Coronary artery (tissue), 2 donors: ENCODE results near the gene EMX1.

Experiments
- DNase-seq: peaks from one replicate; pipeline ENCODE4 v3.0.0-alpha.2; 2017; ENCODE audit warnings: low spot score
- H3K27ac ChIP-seq, 2 donors: fragments of 200-600 bp; sonication (generic); one replicate each; pipeline ENCODE4 v1.5.1; 2016 to 2019
- H3K4me3 ChIP-seq: fragments of 200-600 bp; sonication (generic); 2 replicates; pipeline ENCODE4 v1.5.1; 2016; ENCODE audit warnings: mild to moderate bottlenecking, moderate library complexity
- TF ChIP-seq, protein P1 (sequence below): fragments of 200-600 bp; sonication (generic); IDR thresholded peaks from one replicate; pipeline ENCODE4 v1.5.1; 2019; ENCODE audit warnings: antibody characterized with exemption

EMX1 gene

GRCh38 chr2:72965016-72965415 is 47.7 kb downstream of the EMX1 start:
- DNase-seq: no peak
- TF ChIP-seq, protein P1, sequence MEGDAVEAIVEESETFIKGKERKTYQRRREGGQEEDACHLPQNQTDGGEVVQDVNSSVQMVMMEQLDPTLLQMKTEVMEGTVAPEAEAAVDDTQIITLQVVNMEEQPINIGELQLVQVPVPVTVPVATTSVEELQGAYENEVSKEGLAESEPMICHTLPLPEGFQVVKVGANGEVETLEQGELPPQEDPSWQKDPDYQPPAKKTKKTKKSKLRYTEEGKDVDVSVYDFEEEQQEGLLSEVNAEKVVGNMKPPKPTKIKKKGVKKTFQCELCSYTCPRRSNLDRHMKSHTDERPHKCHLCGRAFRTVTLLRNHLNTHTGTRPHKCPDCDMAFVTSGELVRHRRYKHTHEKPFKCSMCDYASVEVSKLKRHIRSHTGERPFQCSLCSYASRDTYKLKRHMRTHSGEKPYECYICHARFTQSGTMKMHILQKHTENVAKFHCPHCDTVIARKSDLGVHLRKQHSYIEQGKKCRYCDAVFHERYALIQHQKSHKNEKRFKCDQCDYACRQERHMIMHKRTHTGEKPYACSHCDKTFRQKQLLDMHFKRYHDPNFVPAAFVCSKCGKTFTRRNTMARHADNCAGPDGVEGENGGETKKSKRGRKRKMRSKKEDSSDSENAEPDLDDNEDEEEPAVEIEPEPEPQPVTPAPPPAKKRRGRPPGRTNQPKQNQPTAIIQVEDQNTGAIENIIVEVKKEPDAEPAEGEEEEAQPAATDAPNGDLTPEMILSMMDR: no peak
- no peak overlapping the region for H3K4me3 ChIP-seq
- H3K27ac ChIP-seq: no peak overlapping the region

DNA sequence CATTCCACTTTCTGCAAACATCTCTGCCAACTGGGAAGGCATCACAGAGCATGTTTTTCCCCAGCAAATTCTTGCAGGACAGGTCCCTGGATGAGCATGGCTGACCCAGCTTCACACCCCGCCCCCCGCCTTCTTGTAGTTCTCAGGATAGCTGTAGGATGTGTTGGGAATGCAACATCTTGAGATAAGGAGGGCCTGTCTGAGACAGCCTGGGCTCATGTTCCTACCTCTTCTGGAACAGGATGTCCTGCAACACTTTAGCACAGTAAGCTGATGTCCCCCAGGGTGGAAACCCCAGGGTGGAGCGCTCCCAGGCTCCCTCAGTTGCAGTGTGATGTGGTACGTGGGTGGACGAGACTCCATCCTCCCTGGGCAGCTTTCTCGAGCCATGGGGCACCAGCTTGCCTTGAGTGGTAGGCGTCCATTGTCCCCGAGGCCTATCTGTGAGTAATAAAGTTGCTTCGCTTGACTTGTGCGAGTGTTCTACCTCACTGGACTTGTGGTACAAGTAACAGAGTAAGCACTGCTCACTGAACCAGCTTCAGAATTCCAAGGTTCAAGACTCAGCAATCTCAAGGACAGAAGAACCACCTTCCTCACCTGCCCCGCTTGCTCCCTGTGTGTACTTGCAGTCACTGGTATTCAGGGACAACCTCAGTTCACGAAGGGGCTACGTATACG is 48.6 kb downstream of the EMX1 start:
- TF ChIP-seq, protein P1: no peak
- DNase-seq: no peak
- Histone ChIP-seq H3K4me3 (no peak overlapping the region), H3K27ac (no peak overlapping the region)

GRCh38 chr2:72968286-72968685 is 51.0 kb downstream of the EMX1 start:
- Histone ChIP-seq H3K4me3 (no peak overlapping the region), H3K27ac (no peak overlapping the region)
- DNase-seq: no peak
- TF ChIP-seq, protein P1: no peak

DNA sequence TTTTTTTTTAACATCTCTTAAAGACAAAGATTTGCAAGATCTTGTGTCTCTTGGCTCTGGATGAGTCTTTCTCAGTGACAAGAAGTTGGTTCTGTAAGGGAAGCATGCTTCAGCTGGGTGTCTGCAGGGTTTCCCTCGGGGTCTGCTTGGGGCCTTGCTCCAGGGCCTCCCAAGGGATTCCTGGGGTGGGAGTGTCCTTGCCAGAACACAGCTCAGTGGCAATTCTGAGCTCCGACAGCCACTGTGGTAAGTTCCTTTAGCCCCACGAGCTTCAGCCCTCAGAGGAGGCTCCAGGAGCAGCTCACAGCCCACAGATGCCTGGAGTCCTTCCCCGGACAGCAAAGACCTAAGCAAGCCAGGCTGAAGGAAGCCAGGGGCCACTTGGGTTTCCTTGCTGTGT is 52.4 kb downstream of the EMX1 start:
- TF ChIP-seq, protein P1: no peak
- H3K4me3 ChIP-seq: no peak overlapping the region
- no peak for DNase-seq
- no peak overlapping the region for H3K27ac ChIP-seq

GRCh38 chr2:72971036-72971435 is 53.7 kb downstream of the EMX1 start:
- no peak for DNase-seq
- Histone ChIP-seq H3K27ac (no peak overlapping the region), H3K4me3 (no peak overlapping the region)
- TF ChIP-seq, protein P1: no peak

DNA sequence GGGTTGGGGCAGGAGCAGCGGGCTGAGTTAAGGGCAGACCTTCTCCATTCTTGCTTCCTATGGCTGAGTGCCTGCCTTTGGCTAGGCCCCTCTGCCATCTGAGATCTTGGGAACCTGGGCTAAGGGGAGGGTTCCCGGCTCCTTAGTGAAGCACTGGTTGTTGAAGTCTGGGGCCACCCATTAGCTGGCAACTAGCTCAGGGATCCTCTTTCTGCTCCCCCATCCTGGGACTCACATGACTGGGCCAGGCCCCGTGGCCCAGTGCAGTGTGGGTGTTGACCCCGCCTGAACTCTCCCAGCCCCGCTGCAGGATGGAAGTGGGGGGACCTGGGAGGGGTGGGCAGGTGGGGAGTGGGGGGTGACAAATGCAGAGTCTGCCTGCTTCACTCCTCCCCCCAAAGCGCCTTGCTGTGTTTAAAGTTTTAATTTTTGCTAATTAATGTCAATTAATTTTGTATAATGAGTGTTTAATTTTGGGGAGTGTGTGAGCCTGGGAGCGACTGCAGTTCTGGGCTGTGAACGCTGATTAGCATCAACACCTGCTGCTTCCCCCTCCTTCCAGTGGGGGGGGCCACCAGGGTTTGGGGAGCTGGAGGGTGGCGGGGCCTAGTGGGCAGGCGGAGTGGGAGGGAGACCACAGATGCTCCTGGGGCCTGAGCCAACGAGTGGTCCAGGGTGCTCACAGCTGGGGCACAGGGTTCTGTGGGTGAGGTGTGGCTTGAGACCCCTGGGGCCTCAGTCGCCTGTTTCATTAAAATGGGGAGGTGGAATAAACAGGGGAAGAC is 55.2 kb downstream of the EMX1 start:
- no peak for DNase-seq
- TF ChIP-seq, protein P1: no peak
- no peak overlapping the region for H3K27ac ChIP-seq
- H3K4me3 ChIP-seq: no peak overlapping the region

- TF ChIP-seq, protein P1: no peak
- Histone ChIP-seq H3K4me3 (no peak overlapping the region), H3K27ac (no peak overlapping the region)
- DNase-seq: no peak
These were observed 55.8 kb downstream of the EMX1 start for GRCh38 chr2:72973137-72973535.
